Measurements from ENCODE around the gene TMEM52B.

DNA sequence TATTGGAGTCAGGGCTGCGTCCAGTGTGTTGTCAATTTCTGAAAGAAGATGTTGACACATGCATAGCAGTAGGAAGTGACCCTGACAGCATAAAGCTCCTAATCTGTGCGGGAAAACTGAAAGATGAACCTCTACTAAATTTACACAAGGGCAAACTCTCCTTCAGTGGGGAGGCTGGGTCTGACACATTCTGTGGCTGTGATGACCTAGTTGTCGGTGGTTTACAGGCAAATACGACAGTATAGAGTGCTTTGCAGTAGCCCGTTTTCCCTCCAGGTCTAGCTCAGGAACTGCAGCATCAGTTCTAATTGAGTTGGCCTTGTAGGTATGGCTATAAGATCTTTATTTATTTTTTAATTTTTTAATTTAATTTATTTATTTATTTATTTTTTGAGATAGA lies 19.0 kb downstream of the TMEM52B start:
- TF ChIP-seq, protein P1, sequence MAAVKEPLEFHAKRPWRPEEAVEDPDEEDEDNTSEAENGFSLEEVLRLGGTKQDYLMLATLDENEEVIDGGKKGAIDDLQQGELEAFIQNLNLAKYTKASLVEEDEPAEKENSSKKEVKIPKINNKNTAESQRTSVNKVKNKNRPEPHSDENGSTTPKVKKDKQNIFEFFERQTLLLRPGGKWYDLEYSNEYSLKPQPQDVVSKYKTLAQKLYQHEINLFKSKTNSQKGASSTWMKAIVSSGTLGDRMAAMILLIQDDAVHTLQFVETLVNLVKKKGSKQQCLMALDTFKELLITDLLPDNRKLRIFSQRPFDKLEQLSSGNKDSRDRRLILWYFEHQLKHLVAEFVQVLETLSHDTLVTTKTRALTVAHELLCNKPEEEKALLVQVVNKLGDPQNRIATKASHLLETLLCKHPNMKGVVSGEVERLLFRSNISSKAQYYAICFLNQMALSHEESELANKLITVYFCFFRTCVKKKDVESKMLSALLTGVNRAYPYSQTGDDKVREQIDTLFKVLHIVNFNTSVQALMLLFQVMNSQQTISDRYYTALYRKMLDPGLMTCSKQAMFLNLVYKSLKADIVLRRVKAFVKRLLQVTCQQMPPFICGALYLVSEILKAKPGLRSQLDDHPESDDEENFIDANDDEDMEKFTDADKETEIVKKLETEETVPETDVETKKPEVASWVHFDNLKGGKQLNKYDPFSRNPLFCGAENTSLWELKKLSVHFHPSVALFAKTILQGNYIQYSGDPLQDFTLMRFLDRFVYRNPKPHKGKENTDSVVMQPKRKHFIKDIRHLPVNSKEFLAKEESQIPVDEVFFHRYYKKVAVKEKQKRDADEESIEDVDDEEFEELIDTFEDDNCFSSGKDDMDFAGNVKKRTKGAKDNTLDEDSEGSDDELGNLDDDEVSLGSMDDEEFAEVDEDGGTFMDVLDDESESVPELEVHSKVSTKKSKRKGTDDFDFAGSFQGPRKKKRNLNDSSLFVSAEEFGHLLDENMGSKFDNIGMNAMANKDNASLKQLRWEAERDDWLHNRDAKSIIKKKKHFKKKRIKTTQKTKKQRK (IDR thresholded peaks at IDR 0.05; ENCODE audit: borderline replicate concordance, low read depth, low read length), result no peak
- TF ChIP-seq, protein P2, sequence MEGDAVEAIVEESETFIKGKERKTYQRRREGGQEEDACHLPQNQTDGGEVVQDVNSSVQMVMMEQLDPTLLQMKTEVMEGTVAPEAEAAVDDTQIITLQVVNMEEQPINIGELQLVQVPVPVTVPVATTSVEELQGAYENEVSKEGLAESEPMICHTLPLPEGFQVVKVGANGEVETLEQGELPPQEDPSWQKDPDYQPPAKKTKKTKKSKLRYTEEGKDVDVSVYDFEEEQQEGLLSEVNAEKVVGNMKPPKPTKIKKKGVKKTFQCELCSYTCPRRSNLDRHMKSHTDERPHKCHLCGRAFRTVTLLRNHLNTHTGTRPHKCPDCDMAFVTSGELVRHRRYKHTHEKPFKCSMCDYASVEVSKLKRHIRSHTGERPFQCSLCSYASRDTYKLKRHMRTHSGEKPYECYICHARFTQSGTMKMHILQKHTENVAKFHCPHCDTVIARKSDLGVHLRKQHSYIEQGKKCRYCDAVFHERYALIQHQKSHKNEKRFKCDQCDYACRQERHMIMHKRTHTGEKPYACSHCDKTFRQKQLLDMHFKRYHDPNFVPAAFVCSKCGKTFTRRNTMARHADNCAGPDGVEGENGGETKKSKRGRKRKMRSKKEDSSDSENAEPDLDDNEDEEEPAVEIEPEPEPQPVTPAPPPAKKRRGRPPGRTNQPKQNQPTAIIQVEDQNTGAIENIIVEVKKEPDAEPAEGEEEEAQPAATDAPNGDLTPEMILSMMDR (IDR thresholded peaks at IDR 0.05 in 2 of 3, conservative IDR thresholded peaks at IDR 0.05 in 1 of 3; ENCODE audit: insufficient read depth in 2 of 3, low read depth in 1 of 3, low read length in 3 of 3), result no peak
- TF ChIP-seq TBP (optimal IDR thresholded peaks at IDR 0.05; ENCODE audit: low read depth, low read length), result no peak

Data from K562 (cell line).